Thyroid gland (tissue), 4 donors: ENCODE measurements around the gene MRPS9.

ENCODE experiments used
- CTCF ChIP-seq, 6 experiments: fragments of 200-600 bp in 3 of 6; fragments of 450-650 bp in 3 of 6; sonication (generic) in 3 of 6; IDR thresholded peaks; one replicate each; pipeline ENCODE4 v1.5.1; 2016 to 2019; ENCODE audit warnings: antibody characterized with exemption in 6 of 6, mild to moderate bottlenecking in 2 of 6, inconsistent platforms in 1 of 6, moderate library complexity in 1 of 6
- POLR2A ChIP-seq, 2 donors: fragments of 450-650 bp; IDR thresholded peaks; one replicate each; pipeline ENCODE4 v1.6.1; 2017; ENCODE audit warnings: antibody characterized with exemption in 2 of 2, mild to moderate bottlenecking in 2 of 2, moderate library complexity in 1 of 2

GRCh38 chr2:105056245-105056644 lies 18.4 kb downstream of the MRPS9 start:
- TF ChIP-seq CTCF (IDR thresholded peaks at IDR 0.05) (no peak), POLR2A (IDR thresholded peaks at IDR 0.05) (no peak)
